ENCODE data around the gene CCDC171.
"Not testable (repeated sequence)": the region's sequence is repeated elsewhere in the genome, so short reads cannot be mapped to it uniquely, and the experiment has no call there.

The CCDC171 gene

DNA sequence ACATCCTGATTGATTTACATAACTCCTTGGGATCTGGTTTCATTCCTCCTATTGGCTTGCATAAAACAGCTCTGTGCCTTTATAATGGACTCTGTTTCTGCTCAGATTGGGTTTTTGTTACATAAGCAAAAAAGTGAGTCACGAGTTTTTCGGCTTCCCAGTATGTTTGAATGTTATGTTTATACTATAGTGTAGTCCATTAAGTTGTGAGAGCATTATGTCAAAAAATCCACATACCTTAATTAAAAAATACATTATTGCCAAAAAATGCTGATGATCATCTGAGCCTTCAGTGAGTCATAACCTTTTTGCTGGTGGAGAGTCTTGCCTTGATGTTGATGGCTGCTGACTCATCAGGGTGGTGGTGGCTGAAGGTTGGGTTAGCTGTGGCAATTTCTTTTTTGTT is 144.6 kb downstream of the CCDC171 start:
- DNase-seq (ENCODE audit: low read depth), result no peak

DNA sequence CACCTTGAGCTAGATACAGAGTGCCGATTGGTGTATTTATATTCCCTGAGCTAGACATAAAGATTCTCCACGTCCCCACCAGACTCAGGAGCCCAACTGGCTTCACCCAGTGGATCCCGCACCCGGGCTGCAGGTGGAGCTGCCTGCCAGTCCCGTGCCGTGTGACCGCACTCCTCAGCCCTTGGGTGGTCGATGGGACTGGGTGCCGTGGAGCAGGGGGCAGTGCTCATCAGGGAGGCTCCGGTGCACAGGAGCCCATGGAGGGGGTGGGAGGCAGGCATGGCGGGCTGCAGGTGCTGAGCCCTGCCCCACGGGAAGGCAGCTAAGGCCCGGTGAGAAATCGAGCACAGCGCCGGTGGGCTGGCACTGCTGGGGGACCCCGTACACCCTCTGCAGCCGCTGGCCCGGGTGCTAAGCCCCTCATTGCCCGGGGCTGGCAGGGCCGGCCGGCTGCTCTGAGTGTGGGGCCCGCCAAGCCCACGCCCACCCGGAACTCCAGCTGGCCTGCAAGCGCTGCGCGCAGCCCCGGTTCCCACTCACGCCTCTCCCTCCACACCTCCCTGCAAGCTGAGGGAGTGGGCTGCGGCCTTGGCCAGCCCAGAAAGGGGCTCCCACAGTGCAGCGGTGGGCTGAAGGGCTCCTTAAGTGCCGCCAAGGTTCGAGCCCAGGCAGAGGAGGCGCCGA is 147.2 kb downstream of the CCDC171 start:
- DNase-seq (ENCODE audit: low read depth), result not testable (repeated sequence)

- DNase-seq (ENCODE audit: low read depth), result no peak
Observed at GRCh38 chr9:15707000-15707399, 154.2 kb downstream of the CCDC171 start.

DNA sequence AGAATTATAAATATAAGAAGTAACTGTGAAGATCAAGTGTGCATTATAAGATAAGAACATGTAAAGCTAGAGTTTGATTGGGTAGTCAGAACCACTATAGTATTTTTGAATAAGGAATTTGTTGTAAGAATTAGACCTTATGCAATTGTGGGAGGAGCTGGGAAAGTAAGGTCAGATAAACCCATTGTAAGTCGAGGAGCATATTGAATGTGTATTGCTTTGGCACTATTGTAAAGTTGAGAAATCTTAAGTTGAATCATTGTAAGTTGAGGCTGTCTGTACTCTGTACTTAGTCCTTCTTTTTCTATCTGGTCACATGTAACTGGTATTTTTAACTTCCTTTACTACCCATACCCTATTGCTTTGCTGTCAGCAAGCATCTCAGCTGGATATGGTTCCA is 158.7 kb downstream of the CCDC171 start:
- DNase-seq (ENCODE audit: low read depth), result no peak

- no peak for DNase-seq (ENCODE audit: low read depth)
Observed at GRCh38 chr9:15711931-15712330, 159.1 kb downstream of the CCDC171 start.

DNA sequence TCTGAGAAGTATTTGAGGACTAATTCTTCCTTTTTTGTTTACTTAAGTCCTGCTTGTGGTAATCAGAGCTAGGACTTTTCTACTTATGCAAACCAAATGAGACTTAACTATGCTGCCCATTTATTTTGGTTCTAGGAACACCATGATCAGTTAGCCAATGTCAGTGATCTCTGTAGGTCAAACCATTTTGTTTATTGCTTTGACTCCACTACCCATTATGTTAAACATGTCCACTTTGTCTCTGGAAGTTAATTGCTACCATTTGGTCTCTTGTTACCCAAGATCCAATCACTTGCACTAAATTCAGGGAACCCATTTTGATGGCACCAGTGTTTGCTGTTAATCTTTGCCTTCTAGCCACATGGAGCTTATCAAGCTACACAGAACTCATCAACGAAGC is 161.9 kb downstream of the CCDC171 start:
- DNase-seq (ENCODE audit: low read depth), result peak; percentile 9

DNA sequence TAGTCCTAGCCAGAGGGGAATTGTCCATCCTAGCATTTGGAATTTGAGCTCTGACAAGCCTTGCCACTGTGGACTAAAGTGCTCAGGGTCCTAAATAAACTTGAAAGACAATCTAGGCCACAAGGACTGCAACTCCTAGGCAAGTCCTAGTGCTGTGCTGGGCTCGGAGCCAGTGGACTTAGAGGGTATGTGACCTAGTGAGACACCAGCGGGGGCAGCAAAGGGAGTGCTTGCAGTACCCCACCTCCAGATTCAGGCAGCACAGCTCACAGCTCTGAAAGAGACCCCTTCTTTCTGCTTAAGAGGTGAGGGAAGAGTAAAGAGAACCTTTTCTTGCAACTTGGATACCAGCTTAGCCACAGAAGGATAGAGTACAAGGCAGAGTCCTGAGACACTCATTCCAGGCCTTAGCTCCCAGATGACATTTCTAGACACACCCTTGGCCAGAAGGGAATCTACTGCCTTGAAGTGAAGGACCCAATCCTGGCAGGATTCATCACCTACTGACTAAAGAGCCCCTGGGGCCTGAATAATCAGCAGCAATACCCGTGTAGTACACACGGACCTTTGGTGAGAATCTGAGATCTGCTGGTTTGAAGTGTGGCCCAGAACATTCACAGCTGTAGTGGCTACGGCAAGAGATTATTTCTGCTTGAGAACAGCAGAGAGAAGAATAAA is 164.6 kb downstream of the CCDC171 start:
- no peak for DNase-seq (ENCODE audit: low read depth)

DNA sequence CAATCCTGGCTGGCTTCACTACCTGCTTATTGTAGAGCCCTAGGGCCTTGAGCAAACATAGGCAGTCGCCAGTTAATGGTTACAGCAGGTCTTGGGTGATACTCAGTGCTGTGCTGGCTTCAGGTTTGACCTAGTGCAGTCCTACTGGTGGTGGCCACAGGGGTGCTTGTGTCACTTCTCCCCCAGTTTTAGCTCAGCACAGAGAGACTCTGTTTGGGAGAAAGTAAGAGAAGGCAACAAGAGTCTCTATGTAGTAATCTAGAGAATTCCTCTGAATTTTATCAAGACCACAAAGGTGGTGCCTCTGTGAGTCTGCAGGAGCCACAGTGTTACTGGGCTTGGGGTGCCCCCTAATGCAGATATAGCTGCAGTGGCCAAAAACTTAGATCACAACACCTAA is 165.6 kb downstream of the CCDC171 start:
- no peak for DNase-seq (ENCODE audit: low read depth)

DNA sequence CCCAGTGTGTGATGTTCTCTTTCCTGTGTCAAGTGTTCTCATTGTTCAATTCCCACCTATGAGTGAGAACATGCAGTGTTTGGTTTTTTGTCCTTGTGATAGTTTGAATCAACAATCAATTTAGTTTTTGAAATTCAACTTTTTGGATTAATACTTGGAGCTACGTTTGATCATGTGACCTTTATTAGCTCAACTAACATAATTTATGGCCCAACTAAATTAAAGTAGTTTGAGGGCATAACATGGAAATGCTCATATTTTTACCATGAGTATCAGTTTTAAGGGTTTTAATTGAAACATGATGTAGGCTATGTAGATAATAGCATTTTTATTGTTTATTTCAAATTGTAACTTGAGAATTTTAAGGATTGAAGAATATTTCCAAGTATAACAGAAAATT is 168.0 kb downstream of the CCDC171 start:
- no peak for DNase-seq (ENCODE audit: low read depth)

GRCh38 chr9:15722888-15723287 is 170.0 kb downstream of the CCDC171 start:
- DNase-seq (ENCODE audit: low read depth), result no peak

DNA sequence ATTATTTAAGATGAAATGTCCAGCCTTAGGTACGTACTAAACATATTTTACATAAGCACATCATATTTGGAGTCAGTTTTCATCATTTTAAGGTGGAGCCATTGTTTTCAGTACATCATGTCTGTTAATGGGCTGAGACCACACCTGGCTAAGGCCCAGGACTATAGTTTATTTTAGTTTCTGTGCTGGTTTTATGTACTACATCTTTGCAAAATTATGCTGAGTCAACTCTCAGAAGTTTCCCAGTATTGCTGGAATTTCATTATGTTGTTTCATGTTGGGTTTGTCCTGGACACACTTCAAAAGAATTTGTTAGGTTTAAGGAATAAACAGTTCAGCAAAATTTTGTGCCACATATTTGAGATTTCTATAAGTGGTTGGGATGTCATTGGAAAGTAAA is 171.2 kb downstream of the CCDC171 start:
- no peak for DNase-seq (ENCODE audit: low read depth)

DNA sequence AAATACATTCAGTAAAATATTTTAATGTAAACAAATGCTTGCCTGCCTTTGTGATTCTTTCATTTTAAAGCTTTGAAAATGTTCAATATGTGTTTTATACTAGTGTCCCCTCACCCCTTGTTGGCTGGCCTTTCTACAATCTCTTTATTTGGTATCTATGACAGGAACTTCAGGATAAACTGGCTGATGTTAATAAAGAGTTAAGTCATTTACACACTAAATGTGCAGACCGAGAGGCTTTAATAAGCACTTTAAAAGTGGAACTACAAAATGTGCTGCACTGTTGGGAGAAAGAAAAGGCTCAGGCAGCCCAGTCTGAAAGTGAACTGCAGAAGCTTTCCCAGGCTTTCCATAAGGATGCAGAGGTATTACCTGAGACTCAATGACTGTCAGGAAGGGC is 171.8 kb downstream of the CCDC171 start:
- no peak for DNase-seq (ENCODE audit: low read depth)

- DNase-seq (ENCODE audit: low read depth), result no peak
Observed at GRCh38 chr9:15725953-15726352, 173.1 kb downstream of the CCDC171 start.

DNA sequence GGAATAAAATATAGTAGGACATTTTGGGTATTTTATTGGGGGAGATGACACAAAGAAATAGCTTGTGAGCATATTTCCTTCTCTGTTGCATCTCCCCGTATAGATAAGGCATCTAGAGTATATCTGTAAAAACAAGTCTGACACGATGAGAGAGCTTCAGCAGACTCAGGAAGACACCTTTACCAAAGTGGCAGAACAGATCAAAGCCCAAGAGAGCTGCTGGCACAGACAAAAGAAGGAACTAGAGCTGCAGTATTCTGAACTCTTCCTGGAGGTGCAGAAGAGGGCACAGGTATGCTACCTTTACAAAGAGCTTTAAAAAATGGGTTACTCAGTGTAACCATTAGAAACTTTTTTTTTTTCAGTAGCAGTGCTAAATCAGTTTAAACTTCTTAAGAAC is 176.7 kb downstream of the CCDC171 start:
- no peak for DNase-seq (ENCODE audit: low read depth)

DNA sequence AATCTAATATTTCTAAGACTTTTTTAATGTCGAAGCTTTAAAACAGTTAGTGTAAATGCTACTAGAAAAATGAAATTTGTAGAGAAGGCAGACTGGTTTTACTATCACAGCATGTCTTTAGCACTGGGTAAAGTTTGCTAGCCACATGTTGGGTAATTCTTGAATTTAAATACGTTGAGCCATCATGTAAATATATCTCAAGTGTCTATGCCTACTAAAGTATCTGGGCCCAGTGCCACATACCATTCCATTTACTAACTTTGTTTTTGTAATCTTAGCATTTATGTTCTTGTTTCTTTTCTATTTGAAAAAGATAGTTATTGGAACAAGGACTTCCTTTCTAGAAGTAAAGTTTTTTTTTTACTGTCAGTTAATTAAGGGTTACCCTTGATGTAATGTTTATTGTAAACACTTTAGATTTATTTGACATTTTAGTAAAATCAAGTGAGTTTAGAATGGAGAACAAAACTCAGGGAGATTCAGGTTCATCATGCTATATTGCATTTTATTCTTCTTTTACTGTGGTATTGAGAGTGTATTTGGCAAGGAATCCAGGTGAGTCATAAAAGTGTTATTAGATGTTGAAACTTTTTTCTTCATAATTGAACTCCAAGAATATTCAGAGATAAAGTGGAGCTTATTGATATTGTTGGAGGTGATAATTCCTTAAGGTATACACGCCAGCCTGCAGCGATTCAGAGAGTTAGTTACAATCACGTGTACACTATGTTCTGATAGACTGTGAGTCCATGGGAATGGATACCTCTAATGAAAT is 182.4 kb downstream of the CCDC171 start:
- no peak for DNase-seq (ENCODE audit: low read depth)

- no peak for DNase-seq (ENCODE audit: low read depth)
Observed at GRCh38 chr9:15736569-15736968, 183.7 kb downstream of the CCDC171 start.

DNA sequence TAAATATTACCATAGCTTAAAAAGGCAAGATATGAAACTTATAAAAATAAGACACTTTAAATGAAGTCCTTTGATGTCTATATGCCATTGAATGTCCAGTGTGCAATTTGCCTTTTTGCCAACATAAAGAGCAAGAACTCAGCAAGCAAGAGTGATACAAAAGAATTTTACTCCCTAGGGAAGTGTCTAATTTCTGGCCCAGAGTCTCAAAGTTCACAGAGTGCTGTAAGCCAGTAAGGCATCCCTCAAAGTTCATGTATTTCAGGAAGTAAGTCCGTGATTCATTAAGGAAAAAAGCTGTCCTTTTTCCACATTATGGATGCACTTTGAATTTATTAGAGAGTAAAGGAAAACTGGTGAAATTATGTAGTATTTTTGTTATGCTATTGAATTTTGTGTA is 185.2 kb downstream of the CCDC171 start:
- no peak for DNase-seq (ENCODE audit: low read depth)

- DNase-seq (ENCODE audit: low read depth), result no peak
Observed at GRCh38 chr9:15741015-15741414, 188.2 kb downstream of the CCDC171 start.

GRCh38 chr9:15743512-15743911 is 190.7 kb downstream of the CCDC171 start:
- DNase-seq (ENCODE audit: low read depth), result no peak

DNA sequence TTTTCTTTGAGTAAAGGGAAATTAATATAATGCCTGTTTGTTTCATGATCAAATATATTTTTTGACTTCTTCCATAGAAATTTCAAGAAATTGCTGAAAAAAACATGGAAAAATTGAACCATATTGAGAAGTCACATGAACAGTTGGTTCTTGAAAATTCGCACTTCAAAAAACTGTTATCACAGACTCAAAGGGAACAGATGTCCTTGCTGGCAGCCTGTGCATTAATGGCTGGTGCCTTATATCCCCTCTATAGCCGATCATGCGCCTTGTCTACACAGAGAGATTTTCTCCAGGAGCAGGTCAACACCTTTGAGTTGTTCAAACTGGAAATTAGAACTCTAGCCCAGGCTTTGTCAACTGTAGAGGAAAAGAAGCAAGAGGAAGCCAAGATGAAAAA is 191.4 kb downstream of the CCDC171 start:
- DNase-seq (ENCODE audit: low read depth), result no peak

DNA sequence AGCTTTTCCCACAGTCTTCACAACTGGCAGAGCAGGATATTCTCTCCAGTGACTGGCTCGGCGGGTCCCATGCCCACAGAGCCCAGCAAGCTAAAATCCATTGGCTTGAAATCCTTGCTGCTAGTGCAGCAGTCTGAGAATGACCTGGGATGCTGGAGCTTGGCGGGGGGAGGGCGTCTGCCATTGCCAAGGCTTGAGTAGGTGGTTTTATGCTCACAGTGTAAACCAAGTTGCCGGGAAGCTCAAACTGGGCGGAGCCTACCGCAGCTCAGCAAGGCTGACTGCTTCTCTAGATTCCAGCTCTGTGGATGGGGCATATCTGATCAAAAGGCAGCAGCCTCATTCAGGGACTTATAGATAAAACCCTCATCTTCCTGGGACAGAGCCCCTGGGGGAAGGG is 194.1 kb downstream of the CCDC171 start:
- no peak for DNase-seq (ENCODE audit: low read depth)

GRCh38 chr9:15755660-15756059 is 202.8 kb downstream of the CCDC171 start:
- no peak for DNase-seq (ENCODE audit: low read depth)

- no peak for DNase-seq (ENCODE audit: low read depth)
Observed at GRCh38 chr9:15761551-15761950, 208.7 kb downstream of the CCDC171 start.
